Measurements from ENCODE around the gene INPP5B. TPM values are rescaled to one million over a fixed set of nuclear protein-coding genes. Genes with fewer than 3 reads are reported as not detected.

The INPP5B gene
- total and polyA plus RNA-seq, 9 of the 15 experiments (the other 6 are each of a cell fraction or from before 2014, with no cell fraction given): 14.1 to 28.7 (median 20.9) TPM

DNA sequence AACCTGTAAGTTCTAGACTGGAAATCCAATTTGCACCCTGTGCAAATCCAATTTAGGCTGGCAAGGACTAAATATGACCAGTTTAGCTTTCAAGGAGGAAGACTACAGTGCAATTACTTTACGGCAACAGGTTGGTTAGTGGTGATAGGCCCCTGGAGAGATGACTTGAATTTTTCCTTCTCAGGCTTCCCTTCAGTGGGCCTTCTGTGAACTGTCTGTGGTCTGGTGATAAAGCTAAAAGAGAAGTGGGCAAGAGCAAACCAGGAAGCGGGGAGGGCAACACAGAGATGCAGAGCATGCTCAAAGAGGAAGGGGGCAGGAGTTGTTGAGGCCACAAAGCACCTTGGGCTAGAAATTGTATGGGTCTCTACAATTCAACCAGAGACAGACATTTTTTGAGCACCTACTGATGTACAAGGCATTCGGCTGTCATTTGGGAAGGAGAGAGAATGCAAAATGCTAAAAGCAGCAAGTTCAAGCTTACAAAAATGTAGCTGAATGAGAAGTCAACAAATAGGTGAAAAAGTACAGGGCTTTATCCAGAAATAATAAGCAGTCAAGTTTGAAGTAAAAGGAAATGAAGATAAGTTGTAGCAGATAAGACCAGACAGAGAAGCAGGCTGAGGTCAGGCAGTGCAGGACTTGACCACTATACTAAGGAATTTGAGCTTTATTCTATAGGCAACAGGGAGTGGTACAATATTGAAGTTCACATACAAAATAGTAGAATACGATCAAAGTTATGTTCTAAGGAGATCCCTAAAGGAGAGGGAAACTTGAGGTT, 23.9 kb downstream of the INPP5B start:
- Histone ChIP-seq H3K9me3 (replicated peaks; ENCODE audit: control insufficient read depth, insufficient read depth, low read depth, low read length) (no peaks in the 10 kb centered on the region), H3K27ac (ENCODE audit: extremely low read depth, low read depth, low read length) (peak overlapping the region; percentile 85), H3K4me2 (ENCODE audit: insufficient read depth, low read length) (peak overlapping the region; percentile 64), H3K4me3 (no peak overlapping the region), H3K79me2 (ENCODE audit: control insufficient read depth, insufficient read depth, low read length) (peaks cover 82% of the 10 kb centered on the region), H3K9ac (ENCODE audit: insufficient read depth in 1 of 2, low read depth in 2 of 2, low read length in 2 of 2) (peak overlapping the region in 1 of 2 experiments; percentile 58; a peak in 2 of 4 replicates), H3K9me1 (ENCODE audit: control insufficient read depth, insufficient read depth, low read length) (no peaks in the 10 kb centered on the region), H3K4me1 (replicated peaks in 1 of 2; ENCODE audit: control insufficient read depth in 2 of 2, insufficient read depth in 2 of 2, low read length in 2 of 2) (peaks cover 33 to 41% of the 10 kb centered on the region in 2 experiments; a peak in 4 of 5 replicates), H4K20me1 (replicated peaks; ENCODE audit: control insufficient read depth, insufficient read depth, low read length) (no peaks in the 10 kb centered on the region), H3K27me3 (ENCODE audit: control insufficient read depth in 2 of 2, insufficient read depth in 2 of 2, low read length in 2 of 2) (no peaks in the 10 kb centered on the region), H3K36me3 (ENCODE audit: control insufficient read depth, insufficient read depth, low read length) (peaks cover 10% of the 10 kb centered on the region), H2AFZ (ENCODE audit: low read depth, low read length) (peak overlapping the region; percentile 61)
- POLR2A ChIA-PET: interaction anchor here (0.5 to 1.7 kb wide), 13 partner anchors 8 to 1640 kb away, joined by 3 to 9 read pairs (median 3); no protein-coding TSS in a partner anchor
- intact Hi-C loops (cut with micrococcal nuclease) (no loop called here), in situ Hi-C loops (cut with MboI) (no loop called here)
- CTCF ChIA-PET (ENCODE audit: low intra/inter-chr PET ratio): no interaction called here
- DNase-seq (ENCODE audit: extremely low read depth in 1 of 4, low spot score in 3 of 4): peak; percentile 76 to 95 (median 82)
- peak; percentile 97 for ATAC-seq
- WGBS (ENCODE audit: insufficient coverage, low coverage, missing lambda C conversion rate): 14% methylated on average over 4 of the region's 4 CpGs
- peak; percentile 93 for FAIRE-seq
- BruUV-seq (replicated peaks): no TSS peak
- TF ChIP-seq SMARCC2 (IDR thresholded peaks at IDR 0.05; ENCODE audit: low read depth): peak; percentile 95
- TF ChIP-seq ZNF316 (IDR thresholded peaks at IDR 0.05): peak; percentile 93
- peak; percentile 96 for TF ChIP-seq SMARCA4 (IDR thresholded peaks at IDR 0.05)
- TF ChIP-seq MYNN (IDR thresholded peaks at IDR 0.05): peak; percentile 82
- TF ChIP-seq MYNN (CRISPR knock-in tag; IDR thresholded peaks at IDR 0.05): no peak
- TF ChIP-seq TBP (optimal IDR thresholded peaks at IDR 0.05; ENCODE audit: low read depth, low read length): peak; percentile 62
- TF ChIP-seq CBX3 (IDR thresholded peaks at IDR 0.05; ENCODE audit: borderline replicate concordance in 1 of 2, low read length in 2 of 2): peak in 1 of 2 experiments; percentile 66; a peak in 2 of 3 replicates
- no peak for TF ChIP-seq HOMEZ (CRISPR knock-in tag; IDR thresholded peaks at IDR 0.05)
- TF ChIP-seq L3MBTL2 (IDR thresholded peaks at IDR 0.05): peak; percentile 73
- TF ChIP-seq TEAD4 (IDR thresholded peaks at IDR 0.05; ENCODE audit: low read length): peak; percentile 91
- TF ChIP-seq TEAD4 (CRISPR knock-in tag; IDR thresholded peaks at IDR 0.05; ENCODE audit: borderline replicate concordance): no peak
- TF ChIP-seq ETV6 (IDR thresholded peaks at IDR 0.05; ENCODE audit: borderline replicate concordance in 1 of 2, low read depth in 2 of 2, low read length in 1 of 2): 0 out of 4 replicates have a peak, but pooled peaks of 1 of the 2 experiments have one; percentile 54
- no peak for TF ChIP-seq ETV6 (CRISPR knock-in tag; IDR thresholded peaks at IDR 0.05; ENCODE audit: borderline replicate concordance)
- TF ChIP-seq, protein P1, sequence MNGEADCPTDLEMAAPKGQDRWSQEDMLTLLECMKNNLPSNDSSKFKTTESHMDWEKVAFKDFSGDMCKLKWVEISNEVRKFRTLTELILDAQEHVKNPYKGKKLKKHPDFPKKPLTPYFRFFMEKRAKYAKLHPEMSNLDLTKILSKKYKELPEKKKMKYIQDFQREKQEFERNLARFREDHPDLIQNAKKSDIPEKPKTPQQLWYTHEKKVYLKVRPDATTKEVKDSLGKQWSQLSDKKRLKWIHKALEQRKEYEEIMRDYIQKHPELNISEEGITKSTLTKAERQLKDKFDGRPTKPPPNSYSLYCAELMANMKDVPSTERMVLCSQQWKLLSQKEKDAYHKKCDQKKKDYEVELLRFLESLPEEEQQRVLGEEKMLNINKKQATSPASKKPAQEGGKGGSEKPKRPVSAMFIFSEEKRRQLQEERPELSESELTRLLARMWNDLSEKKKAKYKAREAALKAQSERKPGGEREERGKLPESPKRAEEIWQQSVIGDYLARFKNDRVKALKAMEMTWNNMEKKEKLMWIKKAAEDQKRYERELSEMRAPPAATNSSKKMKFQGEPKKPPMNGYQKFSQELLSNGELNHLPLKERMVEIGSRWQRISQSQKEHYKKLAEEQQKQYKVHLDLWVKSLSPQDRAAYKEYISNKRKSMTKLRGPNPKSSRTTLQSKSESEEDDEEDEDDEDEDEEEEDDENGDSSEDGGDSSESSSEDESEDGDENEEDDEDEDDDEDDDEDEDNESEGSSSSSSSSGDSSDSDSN (IDR thresholded peaks at IDR 0.05; ENCODE audit: borderline replicate concordance in 1 of 2, low read depth in 2 of 2, low read length in 2 of 2): peak in 1 of 2 experiments; percentile 74; a peak in 1 of 4 replicates
- TF ChIP-seq, protein P2, sequence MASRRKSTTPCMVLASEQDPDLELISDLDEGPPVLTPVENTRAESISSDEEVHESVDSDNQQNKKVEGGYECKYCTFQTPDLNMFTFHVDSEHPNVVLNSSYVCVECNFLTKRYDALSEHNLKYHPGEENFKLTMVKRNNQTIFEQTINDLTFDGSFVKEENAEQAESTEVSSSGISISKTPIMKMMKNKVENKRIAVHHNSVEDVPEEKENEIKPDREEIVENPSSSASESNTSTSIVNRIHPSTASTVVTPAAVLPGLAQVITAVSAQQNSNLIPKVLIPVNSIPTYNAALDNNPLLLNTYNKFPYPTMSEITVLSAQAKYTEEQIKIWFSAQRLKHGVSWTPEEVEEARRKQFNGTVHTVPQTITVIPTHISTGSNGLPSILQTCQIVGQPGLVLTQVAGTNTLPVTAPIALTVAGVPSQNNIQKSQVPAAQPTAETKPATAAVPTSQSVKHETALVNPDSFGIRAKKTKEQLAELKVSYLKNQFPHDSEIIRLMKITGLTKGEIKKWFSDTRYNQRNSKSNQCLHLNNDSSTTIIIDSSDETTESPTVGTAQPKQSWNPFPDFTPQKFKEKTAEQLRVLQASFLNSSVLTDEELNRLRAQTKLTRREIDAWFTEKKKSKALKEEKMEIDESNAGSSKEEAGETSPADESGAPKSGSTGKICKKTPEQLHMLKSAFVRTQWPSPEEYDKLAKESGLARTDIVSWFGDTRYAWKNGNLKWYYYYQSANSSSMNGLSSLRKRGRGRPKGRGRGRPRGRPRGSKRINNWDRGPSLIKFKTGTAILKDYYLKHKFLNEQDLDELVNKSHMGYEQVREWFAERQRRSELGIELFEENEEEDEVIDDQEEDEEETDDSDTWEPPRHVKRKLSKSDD (conservative IDR thresholded peaks at IDR 0.05; ENCODE audit: low read length): no peak
- no peak for TF ChIP-seq CHD2 (IDR thresholded peaks at IDR 0.05; ENCODE audit: low read depth, low read length)

All from K562 (cell line).